GM19328 (cell line): ENCODE data around the gene HLA-DRA.
A peak's percentile ranks its signal among the peaks of the same experiment; 100 is the strongest.
"Not testable (repeated sequence)": the region's sequence is repeated elsewhere in the genome, so short reads cannot be mapped to it uniquely, and the experiment has no call there.

Experiments used
- ATAC-seq: cut with Tn5 transposase; IDR thresholded peaks from one replicate; pipeline ENCODE4 v1.9.1; 2021; ENCODE audit warnings: mild to moderate bottlenecking, moderate library complexity; ENCODE audit not compliant: unreplicated experiment

HLA-DRA gene

DNA sequence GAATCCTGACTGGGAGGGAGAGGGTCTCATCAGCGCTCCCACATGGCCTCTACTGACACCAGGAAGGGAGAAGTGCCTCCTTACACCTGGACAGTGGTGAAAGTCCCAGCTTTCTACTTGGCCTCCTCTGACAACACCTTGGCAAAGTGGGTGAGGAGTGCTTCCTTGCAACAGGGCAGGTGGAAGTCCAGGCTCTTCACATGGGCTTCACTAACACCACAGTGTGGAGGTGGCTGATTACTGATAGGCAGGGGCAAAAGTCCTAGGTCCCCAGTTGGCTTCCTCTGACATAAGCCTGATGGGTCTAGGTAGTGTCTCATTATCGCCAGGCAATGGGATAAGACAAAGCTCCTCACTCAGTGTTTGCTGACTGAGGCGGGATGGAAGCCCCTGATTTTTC lies 9.5 kb upstream of the HLA-DRA start:
- no peak for ATAC-seq

DNA sequence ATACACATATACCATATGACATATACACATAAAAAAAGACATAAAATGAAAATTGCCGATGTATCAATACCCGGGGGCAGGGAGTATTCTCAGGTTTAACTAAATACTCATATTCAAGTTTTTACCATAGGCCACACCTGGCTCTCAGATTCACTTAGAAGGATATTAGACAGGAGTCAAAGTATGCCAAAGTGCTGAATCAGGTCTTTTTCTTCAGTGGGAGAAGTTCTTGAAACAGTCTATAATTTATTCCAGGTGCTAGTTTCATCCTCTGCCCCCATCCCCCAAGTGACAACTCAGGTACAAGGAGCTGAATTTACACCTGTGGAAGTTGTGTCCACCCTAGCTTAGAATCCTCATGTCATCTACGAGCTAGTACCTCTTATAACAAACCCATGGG lies 8.5 kb upstream of the HLA-DRA start:
- no peak for ATAC-seq

DNA sequence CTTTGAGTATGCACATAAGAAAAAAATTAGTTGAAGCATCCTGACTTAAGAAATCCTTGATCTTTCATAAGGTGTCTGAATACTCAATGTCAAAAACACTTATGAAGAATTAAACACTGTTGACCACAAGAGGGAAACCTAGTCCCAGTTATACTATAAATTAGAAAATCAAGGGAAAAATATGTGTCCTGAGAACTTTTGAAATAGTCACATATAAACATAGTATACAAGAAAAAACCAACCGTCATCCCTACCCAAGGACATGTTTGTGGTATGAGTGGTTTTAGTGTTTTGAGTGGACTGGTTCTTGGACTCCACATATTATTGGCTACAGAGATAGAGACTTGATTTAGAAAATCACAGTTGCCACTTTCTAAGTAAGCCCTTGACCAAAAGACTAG lies 7.6 kb upstream of the HLA-DRA start:
- no peak for ATAC-seq

DNA sequence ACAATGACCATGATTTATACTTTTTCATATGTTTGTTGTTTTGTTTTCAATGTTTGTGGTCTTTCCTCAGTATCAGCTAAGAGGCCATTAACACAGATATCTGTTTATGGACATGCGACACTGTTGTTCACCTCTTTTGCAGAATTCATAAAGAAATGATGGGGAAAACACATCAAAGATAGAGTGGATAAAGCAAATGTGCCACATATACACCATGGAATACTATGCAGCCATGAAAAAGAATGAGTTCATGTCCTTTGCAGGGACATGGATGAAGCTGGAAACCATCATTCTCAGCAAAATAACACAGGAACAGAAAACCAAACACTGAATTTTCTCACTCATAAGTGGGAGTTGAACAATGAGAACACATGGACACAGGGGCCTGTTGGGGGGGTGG lies 5.7 kb upstream of the HLA-DRA start:
- not testable (repeated sequence) for ATAC-seq

DNA sequence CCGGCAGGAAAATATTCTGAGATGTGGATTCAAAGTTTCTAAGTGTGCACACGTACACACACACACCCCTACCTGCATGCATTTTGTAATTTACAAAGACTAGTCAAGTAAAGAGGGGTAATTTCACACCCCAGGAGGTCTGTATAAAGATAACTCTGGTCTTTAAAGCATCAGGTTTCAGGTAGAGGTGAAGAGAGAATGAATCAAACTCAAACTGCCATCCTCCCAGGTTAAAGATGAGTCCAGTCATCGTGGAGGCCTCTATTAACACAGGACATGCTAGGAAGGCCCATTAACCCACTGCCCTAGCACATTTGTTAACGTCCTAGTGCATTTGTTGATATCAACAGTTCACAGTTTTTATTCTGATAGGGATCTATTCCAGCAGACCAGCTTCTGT lies 3.5 kb upstream of the HLA-DRA start:
- ATAC-seq = no peak

DNA sequence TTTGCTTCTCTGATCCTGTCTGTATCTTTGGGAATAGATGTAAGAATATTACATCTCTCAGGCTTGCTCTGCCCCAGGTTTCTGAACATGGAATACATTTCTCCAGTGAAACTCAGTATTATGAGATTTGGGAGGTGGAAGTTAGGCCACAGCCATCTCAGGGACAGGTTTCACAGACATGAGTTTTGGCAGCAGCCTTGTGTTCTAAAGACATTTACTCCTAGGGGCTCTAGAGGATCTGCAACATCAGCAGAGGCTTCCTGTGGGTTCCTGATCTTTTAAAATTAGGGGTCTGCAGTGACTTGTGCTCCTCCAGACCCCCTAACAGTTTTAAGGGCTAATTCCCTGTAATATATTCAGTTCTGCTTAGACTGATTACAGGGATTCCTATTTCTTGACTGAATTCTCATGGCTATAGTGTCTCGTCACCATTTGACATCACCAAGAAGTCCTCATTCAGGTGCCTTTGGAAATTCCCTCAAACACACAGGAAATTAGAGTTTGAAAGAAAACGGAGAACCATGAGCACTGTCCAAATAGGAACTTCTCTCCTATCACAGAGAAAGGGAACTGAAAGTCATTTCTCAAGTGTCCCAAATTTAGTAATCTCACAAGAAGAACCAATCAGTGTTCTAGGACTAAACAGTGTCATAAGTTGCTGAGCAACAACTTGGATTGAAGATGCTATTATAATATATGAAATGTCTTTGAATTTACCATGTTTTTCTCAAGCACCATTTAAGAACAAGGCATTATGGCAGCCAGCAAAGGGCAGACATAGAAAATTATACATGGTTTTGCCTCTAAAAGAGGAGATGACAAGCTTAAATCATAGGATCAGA lies 2.5 kb upstream of the HLA-DRA start:
- ATAC-seq = peak; percentile 66

DNA sequence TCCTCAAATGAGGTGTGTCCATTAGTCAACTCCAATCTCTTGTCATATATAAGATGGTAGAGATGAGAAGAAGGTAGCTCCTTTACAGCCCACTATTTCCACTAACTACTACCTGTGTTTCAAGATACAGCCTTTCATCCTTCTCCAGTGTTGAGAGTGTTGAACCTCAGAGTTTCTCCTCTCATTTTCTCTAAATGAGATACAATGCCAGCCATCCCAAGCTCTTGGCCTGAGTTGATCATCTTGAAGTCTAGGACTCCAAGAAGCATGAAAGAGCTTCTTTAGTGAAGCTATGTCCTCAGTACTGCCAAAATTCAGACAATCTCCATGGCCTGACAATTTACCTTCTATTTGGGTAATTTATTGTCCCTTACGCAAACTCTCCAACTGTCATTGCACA lies 548 bp upstream of the HLA-DRA start:
- peak; percentile 4 for ATAC-seq

DNA sequence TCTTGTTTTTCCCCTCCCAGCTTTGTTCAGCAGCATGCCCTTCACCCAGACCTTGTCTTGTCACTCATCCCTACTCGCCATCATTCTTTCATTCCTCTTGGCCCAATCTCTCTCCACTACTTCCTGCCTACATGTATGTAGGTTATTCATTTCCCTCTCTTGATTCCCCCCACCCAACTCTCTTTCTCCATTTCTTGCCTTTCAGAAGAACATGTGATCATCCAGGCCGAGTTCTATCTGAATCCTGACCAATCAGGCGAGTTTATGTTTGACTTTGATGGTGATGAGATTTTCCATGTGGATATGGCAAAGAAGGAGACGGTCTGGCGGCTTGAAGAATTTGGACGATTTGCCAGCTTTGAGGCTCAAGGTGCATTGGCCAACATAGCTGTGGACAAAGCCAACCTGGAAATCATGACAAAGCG lies 2.6 kb downstream of the HLA-DRA start:
- ATAC-seq = no peak

DNA sequence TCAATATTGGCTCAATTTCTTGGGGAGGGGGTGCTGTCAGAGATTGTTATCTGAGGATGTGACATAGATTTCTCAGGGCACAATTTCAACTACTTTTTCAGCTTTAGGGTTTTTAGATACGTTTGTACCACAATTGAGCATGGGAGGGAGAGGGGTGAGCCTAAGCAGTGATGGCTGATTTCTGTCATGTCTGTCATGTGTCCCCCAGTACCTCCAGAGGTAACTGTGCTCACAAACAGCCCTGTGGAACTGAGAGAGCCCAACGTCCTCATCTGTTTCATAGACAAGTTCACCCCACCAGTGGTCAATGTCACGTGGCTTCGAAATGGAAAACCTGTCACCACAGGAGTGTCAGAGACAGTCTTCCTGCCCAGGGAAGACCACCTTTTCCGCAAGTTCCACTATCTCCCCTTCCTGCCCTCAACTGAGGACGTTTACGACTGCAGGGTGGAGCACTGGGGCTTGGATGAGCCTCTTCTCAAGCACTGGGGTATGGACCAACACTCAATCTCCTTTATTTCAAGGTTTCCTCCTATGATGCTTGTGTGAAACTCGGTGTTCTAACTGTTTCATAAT lies 3.4 kb downstream of the HLA-DRA start:
- no peak for ATAC-seq

DNA sequence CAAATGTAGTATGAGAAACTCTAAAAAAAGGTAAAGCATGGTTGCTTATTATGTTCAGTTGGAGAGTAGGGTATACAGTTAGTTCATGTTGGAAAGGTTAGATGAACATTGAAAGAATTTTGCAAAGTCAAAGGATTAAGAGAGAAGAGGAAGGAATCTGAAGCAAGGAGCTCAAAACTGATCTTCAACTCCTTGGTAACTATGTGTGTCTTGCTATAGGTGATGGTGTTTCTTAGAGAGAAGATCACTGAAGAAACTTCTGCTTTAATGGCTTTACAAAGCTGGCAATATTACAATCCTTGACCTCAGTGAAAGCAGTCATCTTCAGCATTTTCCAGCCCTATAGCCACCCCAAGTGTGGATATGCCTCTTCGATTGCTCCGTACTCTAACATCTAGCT lies 4.7 kb downstream of the HLA-DRA start:
- ATAC-seq = no peak

DNA sequence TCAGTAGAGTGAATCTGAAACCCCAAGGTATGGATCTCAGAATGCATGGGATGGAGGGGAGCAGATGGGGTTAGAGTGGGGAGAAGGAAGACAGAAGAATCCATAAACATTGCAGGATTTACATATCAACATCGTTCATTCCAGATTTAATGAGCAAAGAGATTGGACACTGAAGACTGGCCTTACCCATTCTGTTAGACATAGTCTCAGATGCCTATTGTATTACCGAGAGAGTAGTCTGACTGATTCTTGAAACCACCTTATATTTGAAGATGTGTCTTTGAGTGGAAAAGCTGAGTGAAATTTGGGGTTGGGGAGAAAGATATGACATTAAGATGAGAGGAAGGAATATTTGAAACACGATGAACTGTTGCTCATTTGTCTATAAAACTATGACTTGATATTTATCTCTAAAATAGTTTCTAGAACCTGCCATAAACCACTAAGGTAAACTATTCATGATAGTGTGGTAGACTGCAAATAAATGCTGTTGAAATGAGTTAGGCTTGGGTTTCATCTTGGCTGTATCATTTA lies 5.7 kb downstream of the HLA-DRA start:
- ATAC-seq = no peak

DNA sequence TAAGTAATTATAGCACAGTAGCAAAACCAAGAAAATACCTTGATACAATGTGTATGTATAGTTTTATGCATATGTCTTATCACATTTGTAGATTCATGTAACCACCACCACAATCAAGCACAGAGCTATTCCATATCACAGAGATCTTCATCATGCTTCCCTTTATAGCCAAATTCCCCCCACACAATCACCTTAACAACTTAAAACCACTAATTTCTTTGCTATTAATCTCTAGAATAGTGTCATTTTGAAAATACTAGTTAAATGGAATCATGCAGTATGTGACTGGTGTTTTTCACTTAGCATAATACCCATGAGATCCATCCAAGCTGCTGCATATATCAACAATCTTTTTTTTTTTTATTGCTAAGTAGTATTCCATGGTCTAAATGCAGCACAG lies 8.2 kb downstream of the HLA-DRA start:
- no peak for ATAC-seq

DNA sequence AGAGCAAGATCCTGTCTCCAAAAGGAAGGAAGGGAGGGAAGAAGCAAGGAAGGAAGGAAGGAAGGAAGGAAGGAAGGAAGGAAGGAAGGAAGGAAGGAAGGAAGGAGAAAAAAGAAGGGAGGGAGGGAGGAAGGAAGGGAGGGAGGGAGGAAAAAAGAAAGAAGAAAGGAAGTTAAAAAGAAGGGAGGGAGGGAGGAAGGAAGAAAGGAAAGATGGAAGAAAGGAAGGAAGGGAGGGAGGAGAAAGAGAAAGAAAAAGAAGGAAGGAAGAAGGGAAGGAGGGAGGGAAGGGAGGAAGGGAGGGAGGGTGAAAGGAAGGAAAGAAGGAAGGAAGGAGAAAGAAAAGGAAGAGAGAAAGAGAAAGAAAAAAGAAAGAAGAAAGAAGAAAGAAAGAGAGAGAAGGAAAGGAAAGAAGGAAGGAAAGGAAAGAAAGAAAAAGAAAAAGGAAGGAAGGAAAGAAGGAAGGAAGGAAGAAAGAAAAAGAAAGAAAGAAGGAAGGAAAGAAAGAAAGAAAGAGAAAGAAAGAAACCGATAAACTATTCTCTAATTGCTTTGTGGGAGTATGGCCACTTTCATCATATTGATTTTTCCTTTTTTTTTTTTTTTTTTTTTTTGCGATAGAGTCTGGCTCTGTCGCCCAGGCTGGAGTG lies 9.5 kb downstream of the HLA-DRA start:
- ATAC-seq = no peak

DNA sequence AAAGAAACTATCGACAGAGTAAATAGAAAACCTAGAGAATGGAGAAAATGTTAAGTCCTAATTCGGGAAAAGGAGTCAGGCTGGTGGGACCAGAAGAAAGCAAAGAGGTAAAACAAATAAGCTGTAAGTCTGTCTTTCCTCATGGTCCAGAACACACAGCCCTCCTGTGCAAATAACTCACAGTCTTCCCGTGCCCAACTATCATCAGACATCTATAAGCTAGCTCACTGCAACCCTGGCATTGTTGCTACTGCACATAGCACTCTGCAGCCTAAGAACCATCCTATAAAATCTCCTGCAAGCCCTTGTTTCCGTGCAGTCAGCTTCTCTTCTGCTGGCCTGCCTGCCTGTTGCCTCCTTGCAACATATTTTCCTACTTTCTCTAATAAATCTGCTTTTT lies 17.4 kb downstream of the HLA-DRA start:
- ATAC-seq = no peak

DNA sequence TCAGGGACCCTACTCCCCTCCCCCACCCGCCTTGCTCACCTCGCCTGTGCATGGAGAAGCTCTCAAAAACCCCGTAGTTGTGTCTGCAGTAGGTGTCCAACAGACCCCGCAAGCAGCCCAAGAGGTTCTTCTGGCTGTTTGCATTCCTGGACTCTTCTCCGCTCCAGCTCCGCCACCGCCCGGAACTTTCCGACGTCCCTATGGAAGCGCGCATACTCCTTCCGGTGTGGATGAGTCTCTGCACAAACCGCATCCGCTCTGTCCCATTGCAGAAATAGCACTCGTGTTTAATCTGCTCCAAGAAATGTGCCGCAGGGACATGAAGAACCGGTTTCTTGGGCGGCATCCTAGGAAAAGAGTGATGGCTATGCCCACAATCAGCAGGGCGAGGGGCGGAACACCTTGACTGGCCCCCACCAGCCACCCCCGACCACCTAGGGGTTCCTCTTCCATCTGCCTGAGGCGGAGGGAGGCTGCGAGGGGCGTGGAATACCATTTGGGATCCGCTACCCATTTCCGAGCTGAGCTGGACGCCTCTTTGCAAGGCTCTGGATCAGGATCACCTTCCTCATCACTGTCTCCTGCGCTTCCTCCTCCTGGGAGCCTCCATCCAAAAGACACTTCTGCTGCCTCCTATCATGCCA lies 20.2 kb downstream of the HLA-DRA start:
- no peak for ATAC-seq

DNA sequence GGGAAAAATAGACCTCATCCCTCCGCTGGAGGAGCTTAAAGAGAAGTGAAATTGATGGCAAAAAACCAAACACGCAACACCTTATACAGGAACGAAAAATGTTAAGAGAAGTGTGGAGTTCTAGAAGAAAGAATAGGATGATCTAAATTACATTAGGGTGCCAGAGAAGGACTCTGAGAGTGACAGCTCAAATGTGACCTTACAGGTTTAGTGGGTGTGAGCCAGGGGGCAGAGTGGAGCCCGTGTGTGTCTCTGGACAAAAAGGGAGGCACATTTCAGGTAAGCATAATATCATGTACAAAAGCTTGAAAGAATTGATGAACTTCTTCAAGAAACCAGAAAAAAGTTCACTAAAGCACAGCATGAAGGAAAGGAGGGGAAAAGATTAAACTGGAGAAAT lies 20.8 kb downstream of the HLA-DRA start:
- no peak for ATAC-seq

DNA sequence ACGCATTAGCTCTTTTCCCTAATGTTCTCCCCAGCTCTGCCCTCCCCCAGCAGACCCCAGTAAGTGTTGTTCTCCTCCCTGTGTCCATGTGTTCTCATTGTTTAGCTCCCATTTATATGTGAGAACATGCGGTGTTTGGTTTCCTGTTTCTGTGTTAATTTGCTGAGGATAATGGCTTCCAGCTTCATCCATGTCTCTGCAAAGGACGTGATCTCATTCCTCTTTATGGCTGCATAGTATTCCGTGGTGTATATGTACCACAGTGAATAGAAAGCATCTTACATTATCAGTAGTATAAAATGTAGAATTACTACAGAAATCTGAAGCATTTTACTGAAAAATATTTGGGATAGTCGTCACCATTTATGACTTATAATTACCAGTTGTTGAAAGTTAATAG lies 21.8 kb downstream of the HLA-DRA start:
- ATAC-seq = no peak

DNA sequence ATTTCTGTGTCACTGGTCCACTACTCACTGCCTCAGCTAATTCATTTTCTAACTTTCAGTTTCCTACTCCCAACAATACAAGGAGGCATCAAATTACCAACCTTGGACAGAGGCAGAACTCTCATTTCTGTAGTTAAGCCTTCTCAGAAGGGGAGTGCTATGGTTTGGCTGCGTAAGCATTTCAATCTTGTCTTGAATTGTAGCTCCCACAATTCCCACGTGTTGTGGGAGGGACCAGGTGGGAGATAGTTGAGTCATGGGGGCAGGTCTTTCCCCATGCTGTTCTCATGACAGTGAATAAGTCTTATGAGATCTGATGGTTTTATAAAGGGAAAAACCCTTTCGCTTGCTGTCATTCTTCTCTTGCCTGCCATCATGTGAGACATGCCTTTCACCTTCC lies 22.9 kb downstream of the HLA-DRA start:
- no peak for ATAC-seq

DNA sequence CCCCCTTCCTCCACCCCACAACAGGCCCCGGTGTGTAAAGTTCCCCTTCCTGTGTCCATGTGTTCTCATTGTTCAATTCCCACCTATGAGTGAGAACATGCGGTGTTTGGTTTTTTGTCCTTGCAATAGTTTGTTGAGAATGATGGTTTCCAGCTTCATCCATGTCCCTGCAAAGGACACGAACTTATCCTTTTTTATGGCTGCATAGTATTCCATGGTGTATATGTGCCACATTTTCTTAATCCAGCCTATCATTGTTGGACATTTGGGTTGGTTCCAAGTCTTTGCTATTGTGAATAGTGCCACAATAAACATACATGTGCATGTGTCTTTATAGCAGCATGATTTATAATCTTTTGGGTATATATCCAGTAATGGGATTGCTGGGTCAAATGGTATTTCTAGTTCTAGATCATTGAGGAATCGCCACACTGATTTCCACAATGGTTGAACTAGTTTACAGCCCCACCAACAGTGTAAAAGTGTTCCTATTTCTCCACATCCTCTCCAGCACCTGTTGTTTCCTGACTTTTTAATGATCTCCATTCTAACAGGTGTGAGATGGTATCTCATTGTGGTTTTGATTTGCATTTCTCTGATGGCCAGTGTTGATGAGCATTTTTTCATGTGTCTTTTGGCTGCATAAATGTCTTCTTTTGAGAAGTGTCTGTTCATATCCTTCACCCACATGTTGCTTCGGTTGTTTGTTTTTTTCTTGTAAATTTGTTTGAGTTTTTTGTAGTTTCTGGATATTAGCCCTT lies 28.2 kb downstream of the HLA-DRA start:
- not testable (repeated sequence) for ATAC-seq

DNA sequence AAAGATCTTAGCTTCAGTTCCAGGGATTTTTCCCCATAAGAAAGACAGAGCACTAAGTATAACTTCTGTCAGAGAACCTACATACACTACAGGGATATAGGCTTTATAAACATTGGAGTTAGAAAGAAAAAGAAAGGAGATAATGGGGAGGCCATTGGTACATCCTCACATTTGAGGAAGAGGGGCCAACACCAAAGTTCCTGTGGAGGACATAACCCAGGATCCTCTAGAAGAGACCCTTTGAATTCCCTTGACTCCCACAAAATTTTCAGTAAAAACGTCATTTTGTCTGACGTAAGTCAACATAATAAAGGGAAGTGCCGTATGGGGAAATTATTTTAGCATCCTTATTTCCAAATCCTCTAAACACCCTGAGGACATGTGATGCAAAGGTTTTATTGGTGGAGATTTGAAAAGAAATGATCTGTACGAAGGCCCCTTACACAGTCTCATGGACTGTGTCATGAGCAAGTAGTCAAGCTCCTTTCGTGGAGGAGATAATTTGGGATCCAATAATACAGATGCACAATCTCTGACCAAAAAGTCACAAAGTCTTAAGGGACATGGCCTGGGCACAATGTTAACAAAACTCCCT lies 33.2 kb downstream of the HLA-DRA start:
- ATAC-seq = no peak
